PC-3 (cell line): ENCODE results near the gene DSP. TPM values are rescaled to one million over a fixed set of nuclear protein-coding genes. Genes with fewer than 3 reads are reported as not detected.

Source experiments
- ATAC-seq: fragments of 200-7000 bp; cut with Tn5 transposase; 2 replicates; pipeline ENCODE4 v1.9.1; 2020; ENCODE audit warnings: mild to moderate bottlenecking, moderate library complexity
- BruUV-seq: library from RNA; stranded (reverse); fragments of 400-500 nt; replicated peaks from 2 replicates; lab custom pipeline; 2021; lab: Mats Ljungman, UMichigan
- CTCF ChIA-PET: fragments of 300-600 bp; sonication (Branson Sonifier 250); formaldehyde crosslinking; loops from one replicate; lab custom pipeline; 2022; ENCODE audit warnings: antibody characterized with exemption; lab: Charles Lee
- POLR2A ChIA-PET: fragments of 300-600 bp; sonication (Branson Sonifier 250); formaldehyde crosslinking; loops from one replicate; lab custom pipeline; 2022; ENCODE audit warnings: antibody characterized with exemption; ENCODE audit not compliant: unreplicated experiment; lab: Charles Lee
- DNase-seq: peaks from one replicate; pipeline ENCODE4 v3.0.0-alpha.2; 2015
- H2AFZ ChIP-seq: fragments of 300-600 bp; sonication (generic); 2 replicates; pipeline ENCODE4 v1.6.0; 2016; ENCODE audit warnings: antibody characterized with exemption, low read length
- H3F3A ChIP-seq: fragments of 300-600 bp; sonication (generic); one replicate; pipeline ENCODE4 v1.6.0; 2017; ENCODE audit warnings: antibody characterized with exemption, low read length, control low read depth, mild to moderate bottlenecking; ENCODE audit not compliant: unreplicated experiment
- H3K27ac ChIP-seq: fragments of 300-600 bp; sonication (generic); 2 replicates; pipeline ENCODE4 v1.5.1; 2016; ENCODE audit warnings: mild to moderate bottlenecking, low read length
- H3K27me3 ChIP-seq: fragments of 300-600 bp; sonication (generic); 2 replicates; pipeline ENCODE4 v1.6.1; 2016; ENCODE audit warnings: low read length, mixed read lengths
- H3K36me3 ChIP-seq: fragments of 300-600 bp; sonication (generic); 2 replicates; pipeline ENCODE4 v1.6.1; 2016; ENCODE audit warnings: low read depth, mixed run types, low read length, mixed read lengths
- H3K4me1 ChIP-seq: fragments of 300-600 bp; sonication (generic); 2 replicates; pipeline ENCODE4 v1.5.1; 2016; ENCODE audit warnings: low read length; ENCODE audit not compliant: insufficient read depth
- H3K4me2 ChIP-seq: fragments of 300-600 bp; sonication (generic); 2 replicates; pipeline ENCODE4 v1.6.0; 2016; ENCODE audit warnings: low read length
- H3K4me3 ChIP-seq: fragments of 300-600 bp; sonication (generic); 2 replicates; pipeline ENCODE4 v1.5.1; 2016; ENCODE audit warnings: mild to moderate bottlenecking, low read length, mixed read lengths
- H3K79me2 ChIP-seq: fragments of 300-600 bp; sonication (generic); 2 replicates; pipeline ENCODE4 v1.6.1; 2017; ENCODE audit warnings: low read length, mixed read lengths
- H3K9ac ChIP-seq: fragments of 300-600 bp; sonication (generic); 2 replicates; pipeline ENCODE4 v1.6.0; 2016; ENCODE audit warnings: mild to moderate bottlenecking, low read length
- H3K9me2 ChIP-seq: fragments of 300-600 bp; sonication (generic); replicated peaks from 2 replicates; pipeline ENCODE4 v1.6.1; 2016; ENCODE audit warnings: mixed run types, low read length, mixed read lengths
- H3K9me3 ChIP-seq: fragments of 300-600 bp; sonication (generic); 2 replicates; pipeline ENCODE4 v1.6.1; 2016; ENCODE audit warnings: low read length, mixed read lengths
- H4K20me1 ChIP-seq: fragments of 300-600 bp; sonication (generic); 2 replicates; pipeline ENCODE4 v1.6.1; 2016; ENCODE audit warnings: low read length, mixed read lengths
- CTCF ChIP-seq: fragments of 300-600 bp; sonication (generic); conservative IDR thresholded peaks from 2 replicates; pipeline ENCODE4 v1.5.1; 2017; ENCODE audit warnings: antibody characterized with exemption, low read depth, mild to moderate bottlenecking, low read length
- EZH2 ChIP-seq: fragments of 300-600 bp; sonication (generic); IDR thresholded peaks from one replicate; pipeline ENCODE4 v1.6.1; 2017; ENCODE audit warnings: antibody characterized with exemption, mild to moderate bottlenecking, low read length; ENCODE audit not compliant: unreplicated experiment
- EZH2phosphoT487 ChIP-seq: fragments of 300-600 bp; sonication (generic); IDR thresholded peaks from 2 replicates; pipeline ENCODE4 v1.6.1; 2018; ENCODE audit warnings: mild to moderate bottlenecking, antibody characterized with exemption, low read length, borderline replicate concordance
- intact Hi-C: fragments of 100-400 bp; cut with micrococcal nuclease; formaldehyde crosslinking; loops from 2 replicates; pipeline ENCODE4 v1.9.0; 2023
- total RNA-seq: library from RNA; depleted of rRNA; stranded (reverse); fragments of >200 nt; gene quantifications from 2 replicates; pipeline ENCODE4 v1.2.3, GENCODE V29; 2014

Gene DSP
- total RNA-seq, 1 experiment from 2014 or later, result 54.7 TPM

GRCh38 chr6:7621761-7622160 lies 80.3 kb downstream of the DSP start:
- Histone ChIP-seq H3F3A (no peaks in the 10 kb centered on the region), H3K36me3 (no peaks in the 10 kb centered on the region), H3K27ac (no peak overlapping the region), H3K79me2 (no peaks in the 10 kb centered on the region), H3K4me3 (no peak overlapping the region), H3K27me3 (no peaks in the 10 kb centered on the region), H3K4me1 (peaks cover 11% of the 10 kb centered on the region), H2AFZ (no peak overlapping the region), H3K9me2 (no peaks in the 10 kb centered on the region), H3K9me3 (no peaks in the 10 kb centered on the region), H3K4me2 (no peak overlapping the region), H3K9ac (no peak overlapping the region), H4K20me1 (no peaks in the 10 kb centered on the region)
- POLR2A ChIA-PET, result no interaction called here
- CTCF ChIA-PET, result no interaction called here
- intact Hi-C loops, result no loop called here
- BruUV-seq, result no TSS peak
- TF ChIP-seq CTCF, result no peak
- TF ChIP-seq EZH2phosphoT487, result no peak
- no peak for TF ChIP-seq EZH2
- ATAC-seq, result no peak
- no peak for DNase-seq

GRCh38 chr6:7624796-7625710 lies 83.6 kb downstream of the DSP start:
- intact Hi-C loops, result no loop called here
- no peak overlapping the region for H3K4me3 ChIP-seq
- no peaks in the 10 kb centered on the region for H4K20me1 ChIP-seq
- peak; percentile 14 for DNase-seq
- ChIA-PET CTCF (interaction anchor here (1.0 kb wide), 1 partner anchor 20 kb away, joined by 4 read pairs; no protein-coding TSS in a partner anchor), POLR2A (no interaction called here)
- H3K9ac ChIP-seq, result no peak overlapping the region
- no peaks in the 10 kb centered on the region for H3K36me3 ChIP-seq
- ATAC-seq, result peak; percentile 29; the same call in 1 of the 2 replicates
- H3K27ac ChIP-seq, result no peak overlapping the region
- H3K9me3 ChIP-seq, result no peaks in the 10 kb centered on the region
- H3K4me1 ChIP-seq, result no peaks in the 10 kb centered on the region
- H3K9me2 ChIP-seq, result no peaks in the 10 kb centered on the region
- no peak overlapping the region for H3K4me2 ChIP-seq
- BruUV-seq, result no TSS peak
- no peaks in the 10 kb centered on the region for H3K27me3 ChIP-seq
- no peaks in the 10 kb centered on the region for H3K79me2 ChIP-seq
- H2AFZ ChIP-seq, result no peak overlapping the region
- no peaks in the 10 kb centered on the region for H3F3A ChIP-seq
- TF ChIP-seq EZH2phosphoT487 (no peak), CTCF (peak; percentile 31; the same call in 1 of the 2 replicates)

- H3K9me3 ChIP-seq, result no peaks in the 10 kb centered on the region
- H3K27me3 ChIP-seq, result no peaks in the 10 kb centered on the region
- H3K9ac ChIP-seq, result no peak overlapping the region
- H3K79me2 ChIP-seq, result no peaks in the 10 kb centered on the region
- no peak overlapping the region for H3K27ac ChIP-seq
- TF ChIP-seq EZH2 (no peak), CTCF (no peak), EZH2phosphoT487 (no peak)
- ChIA-PET POLR2A (no interaction called here), CTCF (no interaction called here)
- H3K36me3 ChIP-seq, result no peaks in the 10 kb centered on the region
- ATAC-seq, result no peak
- no TSS peak for BruUV-seq
- H2AFZ ChIP-seq, result no peak overlapping the region
- H3K4me2 ChIP-seq, result no peak overlapping the region
- no peaks in the 10 kb centered on the region for H3K4me1 ChIP-seq
- intact Hi-C loops, result no loop called here
- no peak overlapping the region for H3K4me3 ChIP-seq
- no peaks in the 10 kb centered on the region for H3F3A ChIP-seq
- H4K20me1 ChIP-seq, result no peaks in the 10 kb centered on the region
- no peaks in the 10 kb centered on the region for H3K9me2 ChIP-seq
- no peak for DNase-seq
These were observed 87.0 kb downstream of the DSP start for GRCh38 chr6:7628479-7628878.
